ENCODE data around the gene FAM221A. TPM values are rescaled to one million over a fixed set of nuclear protein-coding genes. Genes with fewer than 3 reads are reported as not detected.
"Not testable (repeated sequence)": the region's sequence is repeated elsewhere in the genome, so short reads cannot be mapped to it uniquely, and the experiment has no call there.

The FAM221A gene
- total RNA-seq, 1 experiment from 2014 or later = 3.3 TPM

DNA sequence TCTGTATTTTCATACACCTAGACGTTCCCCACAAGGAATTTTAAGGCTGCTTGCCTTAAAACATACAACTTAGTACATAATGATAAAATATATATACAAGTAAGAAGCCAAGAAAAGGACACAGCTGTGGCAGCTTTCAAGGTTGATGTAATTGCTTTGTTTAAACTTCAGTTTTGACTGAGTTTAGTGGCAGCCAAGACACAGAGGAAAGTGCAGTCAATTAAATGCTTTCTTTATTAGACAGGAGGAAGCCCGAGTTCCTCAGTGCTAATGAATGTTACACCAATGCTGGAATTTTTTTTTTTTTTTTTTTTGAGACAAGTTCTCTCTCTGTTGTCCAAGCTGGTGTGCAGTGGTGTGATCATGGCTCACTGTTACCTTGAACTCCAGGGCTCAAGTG, 18.8 kb downstream of the FAM221A start:
- DNase-seq (ENCODE audit: extremely low read depth, low read depth) = no peak

DNA sequence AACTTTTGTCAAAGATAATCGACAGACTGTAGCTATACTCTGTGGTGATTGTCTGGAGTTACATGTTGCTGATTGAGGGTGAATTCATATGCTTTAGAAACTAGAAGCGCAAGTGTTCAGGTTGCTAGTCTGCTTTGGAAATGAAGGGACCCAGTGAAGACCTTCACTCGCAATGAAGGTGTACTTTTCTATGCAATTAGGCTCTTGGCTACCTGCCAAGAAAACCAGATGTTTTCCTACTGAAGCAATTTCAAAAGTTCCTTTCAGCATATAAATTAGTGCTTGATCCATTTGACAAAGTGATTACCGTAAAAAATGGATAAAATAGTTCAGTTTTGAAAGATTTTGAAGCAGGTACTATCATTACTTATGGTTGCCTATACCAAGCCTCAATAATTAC, 20.0 kb downstream of the FAM221A start:
- no peak for DNase-seq (ENCODE audit: extremely low read depth, low read depth)

DNA sequence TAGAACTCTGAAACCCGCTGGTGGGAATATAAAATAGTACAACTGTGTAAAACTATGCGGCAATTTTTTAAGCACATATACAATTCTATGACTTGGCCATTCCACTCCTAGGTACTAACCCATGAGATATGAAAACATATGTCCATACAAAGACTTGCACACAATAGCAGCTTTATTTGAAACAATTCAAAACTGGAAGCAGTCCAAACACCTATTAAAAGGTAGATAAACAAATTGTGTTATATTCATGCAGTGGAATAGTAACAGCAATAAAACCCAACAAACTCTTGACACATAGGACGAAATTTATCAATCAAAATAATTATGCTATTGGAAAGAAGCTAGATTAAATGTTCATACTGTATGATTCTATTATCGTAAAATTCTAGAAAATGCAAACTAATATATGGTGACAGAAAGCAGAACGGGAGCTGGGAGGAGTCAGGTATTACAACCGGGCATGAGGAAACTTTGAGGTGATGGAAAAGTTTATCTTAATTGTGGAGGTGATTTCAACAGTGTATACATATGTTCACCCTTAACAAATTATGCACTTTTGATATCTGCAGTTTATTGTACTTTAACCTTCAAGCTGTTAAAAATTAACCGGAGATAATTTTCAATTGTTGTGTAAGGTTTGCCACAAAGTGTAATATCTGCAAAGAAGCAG, 29.2 kb downstream of the FAM221A start:
- no peak for DNase-seq (ENCODE audit: extremely low read depth, low read depth)

- no peak for DNase-seq (ENCODE audit: extremely low read depth, low read depth)
These were observed 30.0 kb downstream of the FAM221A start, which contains the start of gene STK31 for GRCh38 chr7:23710000-23710399. Gene STK31 (plus strand): TSS chr7:23710219. CDS start chr7:23710286, 67 bp downstream.

DNA sequence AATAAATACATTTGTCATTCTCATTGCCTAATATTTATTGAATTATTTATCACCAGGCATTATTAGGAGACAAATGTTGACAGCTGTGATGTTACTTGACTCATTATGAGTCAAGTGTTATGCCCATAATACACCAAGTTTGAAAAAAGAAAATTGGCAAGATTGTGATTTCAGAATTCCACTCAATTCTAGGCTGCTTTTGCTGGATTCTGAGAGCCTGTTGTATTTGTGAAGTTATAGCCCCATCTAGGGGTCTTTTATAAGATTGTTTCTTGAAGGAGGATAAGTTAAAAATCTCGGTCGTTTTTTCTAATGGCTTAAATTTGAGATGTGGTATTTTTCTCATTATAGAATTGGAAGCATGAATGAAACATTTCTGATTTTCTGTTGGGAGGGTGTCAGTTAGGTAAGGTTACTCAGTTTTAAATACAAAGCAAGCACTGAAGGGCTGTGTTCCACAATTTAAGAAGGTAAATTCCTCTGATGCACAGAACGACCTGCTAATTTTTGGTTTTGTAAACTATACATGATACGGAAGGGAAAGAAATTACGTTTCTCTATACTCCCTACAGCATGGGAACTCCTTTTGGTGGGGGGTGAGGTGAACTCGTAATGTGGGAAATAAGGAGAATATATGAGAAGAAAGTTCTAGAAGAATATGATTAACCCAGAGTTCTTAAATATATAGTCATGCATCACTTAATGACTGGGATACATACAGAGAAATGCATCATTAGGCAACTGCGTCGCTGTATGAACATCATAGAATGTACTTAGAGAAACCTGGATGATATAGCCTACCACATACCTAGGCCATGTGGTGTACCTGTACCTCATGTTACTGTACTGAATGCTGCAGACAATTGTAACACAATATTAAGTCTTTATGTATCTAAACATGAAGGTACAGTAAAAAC, 32.6 kb downstream of the FAM221A start:
- DNase-seq (ENCODE audit: extremely low read depth, low read depth) = peak; percentile 64

GRCh38 chr7:23713285-23714149, 33.5 kb downstream of the FAM221A start:
- no peak for DNase-seq (ENCODE audit: extremely low read depth, low read depth)

- DNase-seq (ENCODE audit: extremely low read depth, low read depth) = no peak
These were observed 34.1 kb downstream of the FAM221A start for GRCh38 chr7:23714150-23714464.

DNA sequence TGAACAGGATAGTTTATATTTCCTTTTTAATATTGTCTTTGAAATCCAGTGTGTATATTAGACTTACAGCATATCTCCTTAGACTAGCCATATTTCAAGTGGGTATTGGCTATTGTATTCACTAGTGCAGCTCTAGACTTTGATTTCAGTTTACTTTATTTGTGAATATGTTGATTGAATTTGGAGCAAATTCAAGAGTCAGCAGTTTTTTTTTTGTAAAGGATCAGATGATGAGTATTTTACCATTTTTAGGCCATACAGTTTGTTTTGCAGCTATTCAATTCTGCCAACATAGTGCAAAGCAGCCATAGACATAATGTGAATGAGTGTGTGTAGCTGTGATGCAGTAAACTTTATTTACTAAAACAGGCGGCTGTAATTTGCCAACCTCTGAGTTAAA, 34.6 kb downstream of the FAM221A start:
- no peak for DNase-seq (ENCODE audit: extremely low read depth, low read depth)

DNA sequence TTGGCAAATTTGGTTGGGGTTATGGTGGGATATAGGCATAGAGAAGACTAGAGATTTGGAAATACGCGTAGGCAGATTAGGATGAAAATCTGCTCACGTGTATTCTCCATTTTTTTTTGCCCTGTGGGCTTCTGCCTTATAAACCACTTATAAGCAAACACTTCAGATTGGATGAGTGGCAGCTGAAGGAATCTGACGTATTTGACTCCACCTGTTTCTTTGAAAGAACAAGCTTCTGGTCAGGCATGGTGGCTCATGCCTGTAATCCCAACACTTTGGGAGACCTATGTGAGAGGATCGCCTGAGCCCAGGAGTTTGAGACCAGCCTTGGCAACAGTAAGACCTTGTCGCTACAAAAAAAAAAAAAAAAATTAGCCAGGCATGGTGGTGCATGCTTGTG, 35.1 kb downstream of the FAM221A start:
- DNase-seq (ENCODE audit: extremely low read depth, low read depth) = no peak

GRCh38 chr7:23717788-23718187, 37.8 kb downstream of the FAM221A start:
- DNase-seq (ENCODE audit: extremely low read depth, low read depth) = no peak

DNA sequence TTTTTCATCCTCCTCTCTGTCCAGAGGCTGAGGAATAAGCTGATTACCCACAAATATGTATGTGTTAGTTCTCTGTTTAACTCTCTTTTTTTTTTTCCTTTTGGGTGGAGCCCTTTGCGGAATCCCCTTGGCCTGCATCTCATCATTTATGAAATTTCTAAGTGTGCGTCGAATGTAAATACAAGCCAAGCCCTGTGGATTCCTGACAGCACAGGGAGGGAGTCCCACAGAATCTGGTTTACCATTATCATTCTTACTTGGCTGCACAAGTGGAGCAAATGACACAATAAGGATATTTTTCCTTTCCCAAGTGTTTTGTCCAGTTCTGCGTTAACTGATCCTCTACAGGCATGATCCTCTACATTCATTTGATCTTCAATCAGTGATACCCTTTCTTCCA, 41.5 kb downstream of the FAM221A start:
- no peak for DNase-seq (ENCODE audit: extremely low read depth, low read depth)

- peak; percentile 39 for DNase-seq (ENCODE audit: extremely low read depth, low read depth)
These were observed 42.7 kb downstream of the FAM221A start for GRCh38 chr7:23722587-23723216.

DNA sequence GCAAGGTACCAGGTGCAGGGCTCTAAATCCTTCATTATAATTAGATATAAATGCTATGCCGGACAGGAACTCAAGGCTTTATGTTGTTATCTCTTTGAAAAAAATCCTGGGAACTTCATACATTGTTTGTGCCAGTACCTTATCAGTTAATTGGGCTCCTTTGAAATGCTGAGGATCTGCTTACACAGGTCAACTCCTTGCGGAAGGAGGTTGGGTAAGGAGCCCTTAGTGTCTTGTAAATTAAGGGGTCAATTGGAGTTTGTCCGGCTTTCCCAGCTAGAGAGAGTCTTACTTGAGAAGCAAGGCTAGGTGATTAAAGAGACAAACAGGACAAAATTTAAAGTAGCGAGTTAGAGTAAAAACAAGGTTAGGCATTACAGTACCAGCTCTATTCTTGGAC, 44.1 kb downstream of the FAM221A start:
- DNase-seq (ENCODE audit: extremely low read depth, low read depth) = not testable (repeated sequence)

GRCh38 chr7:23742051-23742450, 62.1 kb downstream of the FAM221A start:
- no peak for DNase-seq (ENCODE audit: extremely low read depth, low read depth)

- DNase-seq (ENCODE audit: extremely low read depth, low read depth) = no peak
These were observed 63.2 kb downstream of the FAM221A start for GRCh38 chr7:23743226-23743625.

- DNase-seq (ENCODE audit: extremely low read depth, low read depth) = no peak
These were observed 66.6 kb downstream of the FAM221A start for GRCh38 chr7:23746629-23747028.

DNA sequence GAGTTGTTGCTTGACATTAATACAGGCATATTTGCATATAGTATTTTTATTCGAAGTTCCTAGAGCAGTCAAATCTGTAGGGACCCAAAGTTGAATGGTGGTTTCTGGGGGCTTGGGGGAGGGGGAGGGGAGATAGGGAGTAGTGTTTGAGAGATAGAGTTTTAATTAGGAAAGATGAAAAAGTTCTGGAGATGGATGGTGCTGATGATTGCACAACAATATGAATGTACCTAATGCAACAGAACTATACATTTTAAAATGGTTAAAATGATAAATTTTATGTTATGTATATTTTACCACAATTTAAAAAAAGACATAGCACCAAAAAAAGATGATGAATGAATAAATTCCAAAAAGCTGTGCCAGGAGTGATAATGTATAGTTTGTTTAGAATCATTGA, 71.9 kb downstream of the FAM221A start:
- no peak for DNase-seq (ENCODE audit: extremely low read depth, low read depth)
